Measurements from ENCODE around the gene ZFPM1.

The ZFPM1 gene

DNA sequence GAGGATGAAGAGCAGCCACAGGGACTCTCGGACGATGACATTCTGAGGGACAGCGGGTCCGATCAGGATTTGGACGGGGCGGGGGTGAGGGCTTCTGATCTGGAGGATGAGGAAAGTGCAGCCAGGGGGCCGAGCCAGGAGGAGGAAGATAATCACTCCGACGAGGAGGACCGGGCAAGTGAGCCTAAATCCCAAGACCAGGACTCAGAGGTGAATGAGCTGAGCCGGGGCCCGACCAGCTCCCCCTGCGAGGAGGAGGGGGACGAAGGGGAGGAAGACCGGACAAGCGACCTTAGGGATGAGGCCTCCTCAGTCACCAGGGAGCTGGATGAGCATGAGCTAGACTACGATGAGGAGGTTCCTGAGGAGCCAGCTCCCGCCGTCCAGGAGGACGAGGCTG is 124.1 kb downstream of the ZFPM1 start:
- no peak for DNase-seq

GRCh38 chr16:88578446-88579313 is 125.6 kb downstream of the ZFPM1 start:
- DNase-seq = no peak

DNA sequence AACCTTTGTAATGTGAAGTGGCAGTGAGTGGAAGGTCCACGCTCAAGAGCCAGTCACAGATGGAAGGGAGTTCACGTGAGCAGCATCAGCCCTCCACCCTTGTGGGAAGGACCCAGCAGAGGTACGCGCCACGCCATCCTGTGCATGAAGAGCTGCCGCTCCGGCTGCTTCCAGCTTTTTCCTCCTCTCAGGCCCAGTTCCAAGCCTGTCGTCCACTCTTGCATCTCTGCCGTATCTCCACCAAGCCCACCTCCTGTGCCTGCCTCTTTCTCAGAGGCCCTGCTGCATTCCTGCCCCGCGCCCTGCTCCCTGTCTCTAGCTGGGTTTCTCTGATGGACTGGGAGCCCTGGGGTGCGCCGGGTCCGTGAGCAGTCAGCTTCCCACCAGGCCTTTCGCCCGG is 127.3 kb downstream of the ZFPM1 start:
- DNase-seq = no peak

DNA sequence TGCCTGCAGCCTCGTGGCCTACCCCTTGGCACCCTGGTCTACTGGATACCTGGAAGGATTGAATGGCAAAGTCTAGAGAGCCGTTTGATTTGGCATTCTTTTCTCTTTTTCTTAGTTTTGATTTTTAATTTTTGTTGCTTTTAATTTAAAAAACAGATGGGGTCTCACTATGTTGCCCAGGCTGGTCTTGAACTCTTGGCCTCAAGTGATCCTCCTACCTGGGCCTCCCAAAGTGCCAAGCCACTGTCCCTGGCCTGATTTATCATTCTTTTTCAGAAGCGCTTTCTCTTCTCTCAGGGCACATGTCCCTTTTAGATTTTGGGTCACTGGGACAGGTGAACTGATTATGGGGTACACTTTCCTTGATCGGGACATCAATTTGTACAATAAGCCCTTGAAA is 128.0 kb downstream of the ZFPM1 start:
- no peak for DNase-seq

GRCh38 chr16:88582912-88583575 is 130.0 kb downstream of the ZFPM1 start:
- no peak for DNase-seq

GRCh38 chr16:88584676-88585075 is 131.6 kb downstream of the ZFPM1 start:
- DNase-seq = no peak

- no peak for DNase-seq
These were observed 132.2 kb downstream of the ZFPM1 start for GRCh38 chr16:88585269-88585668.

GRCh38 chr16:88585927-88586581 is 133.0 kb downstream of the ZFPM1 start:
- no peak for DNase-seq

Data from SHP77 (cell line).